ENCODE measurements around the gene PFDN4. TPM values are rescaled to one million over a fixed set of nuclear protein-coding genes. Genes with fewer than 3 reads are reported as not detected.
A peak's percentile ranks its signal among the peaks of the same experiment; 100 is the strongest.
"Not testable (repeated sequence)": the region's sequence is repeated elsewhere in the genome, so short reads cannot be mapped to it uniquely, and the experiment has no call there.

PFDN4 gene
- polyA plus RNA-seq, 3 donors: 69.8 to 75.0 (median 73.9) TPM

DNA sequence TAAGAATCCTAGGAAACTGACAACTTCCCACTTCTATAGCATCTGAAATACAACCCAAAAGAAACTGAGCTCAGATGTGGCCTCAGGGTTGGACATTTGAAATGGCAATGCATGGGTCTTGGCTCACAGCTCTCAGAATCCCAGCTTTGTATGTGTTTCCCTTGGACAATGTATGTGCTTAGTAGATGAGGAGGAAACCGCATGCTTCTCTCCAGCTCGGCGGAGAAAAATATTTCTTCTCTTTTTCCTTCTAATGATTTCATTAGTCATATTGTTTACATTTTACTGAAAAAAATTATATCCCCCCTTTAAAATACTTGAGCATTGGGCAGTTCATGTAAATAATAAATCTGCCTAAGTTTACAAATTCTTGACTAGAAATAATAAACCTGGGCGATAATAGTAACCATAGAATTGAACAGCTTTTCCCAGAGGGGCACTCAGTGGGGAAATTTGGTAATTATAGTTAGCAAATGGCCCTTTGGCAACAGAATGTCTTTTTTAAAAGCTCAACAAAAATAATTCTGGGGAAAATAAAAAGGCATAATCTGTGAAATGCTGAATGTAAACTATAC is 55.3 kb downstream of the PFDN4 start:
- DNase-seq (ENCODE audit: low read depth in 3 of 3, low spot score in 2 of 3): no peak

DNA sequence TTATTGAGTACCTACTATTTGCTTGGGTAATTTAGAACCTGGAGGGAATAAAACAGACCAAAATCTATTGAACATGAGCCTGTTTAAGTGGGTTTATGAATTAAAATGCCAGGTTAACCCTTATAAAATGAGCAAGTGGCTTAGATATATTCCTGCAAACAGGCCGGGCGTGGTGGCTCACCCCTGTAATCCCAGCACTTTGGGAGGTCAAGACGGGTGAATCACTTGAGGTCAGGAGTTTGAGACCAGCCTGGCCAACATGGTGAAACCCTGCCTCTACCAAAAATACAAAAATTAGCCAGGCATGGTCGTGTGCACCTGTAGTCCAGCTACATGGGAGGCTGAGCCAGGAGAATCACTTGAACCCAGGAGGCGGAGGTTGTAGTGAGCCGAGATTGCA is 57.9 kb downstream of the PFDN4 start:
- not testable (repeated sequence) for DNase-seq (ENCODE audit: low read depth in 3 of 3, low spot score in 2 of 3)

DNA sequence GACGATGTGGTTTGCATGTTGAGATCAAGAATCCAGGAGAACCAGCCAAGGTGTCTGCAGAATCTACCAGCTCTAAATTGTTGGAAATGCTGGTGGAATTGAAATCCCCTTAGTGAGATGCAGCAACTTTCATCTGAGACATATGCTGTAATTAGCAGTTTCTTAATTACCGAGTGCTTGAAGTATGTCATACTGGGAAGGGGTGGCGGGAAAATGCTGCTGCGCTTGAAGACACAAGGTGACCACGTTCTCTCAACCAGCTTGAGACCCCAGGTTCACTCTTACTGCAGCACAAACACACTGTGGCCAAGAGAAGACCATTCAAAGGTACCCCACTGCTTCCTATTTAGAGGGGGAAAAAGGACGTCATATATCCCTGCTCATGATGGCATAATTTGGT is 59.0 kb downstream of the PFDN4 start:
- no peak for DNase-seq (ENCODE audit: low read depth in 3 of 3, low spot score in 2 of 3)

DNA sequence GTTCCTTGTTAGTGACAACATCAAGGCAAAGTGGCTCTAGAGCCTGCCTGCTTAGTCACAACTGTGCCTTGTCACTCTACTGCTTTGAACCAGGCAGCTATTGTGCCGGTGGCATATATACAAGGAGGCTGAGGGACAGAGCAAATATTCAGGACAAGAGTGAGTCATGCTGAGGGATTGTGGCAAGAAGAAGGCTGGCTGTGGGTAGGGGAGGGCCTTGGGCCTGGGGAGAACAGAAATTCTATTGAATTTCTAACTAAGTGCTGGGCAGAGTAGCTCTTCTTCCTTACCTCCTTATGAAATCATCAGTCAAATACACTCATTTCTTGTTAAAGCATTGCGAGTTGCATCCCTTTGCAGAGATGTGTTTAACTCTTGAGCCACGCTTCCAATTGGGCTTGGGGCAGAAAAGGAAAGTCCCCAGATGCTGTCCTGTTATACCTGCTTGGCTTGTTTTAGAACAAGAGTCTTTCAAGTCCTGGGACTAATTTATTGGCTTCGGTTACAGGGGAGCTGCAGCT is 59.7 kb downstream of the PFDN4 start:
- DNase-seq (ENCODE audit: low read depth in 3 of 3, low spot score in 2 of 3): peak in 1 of 3 donors; percentile 6

DNA sequence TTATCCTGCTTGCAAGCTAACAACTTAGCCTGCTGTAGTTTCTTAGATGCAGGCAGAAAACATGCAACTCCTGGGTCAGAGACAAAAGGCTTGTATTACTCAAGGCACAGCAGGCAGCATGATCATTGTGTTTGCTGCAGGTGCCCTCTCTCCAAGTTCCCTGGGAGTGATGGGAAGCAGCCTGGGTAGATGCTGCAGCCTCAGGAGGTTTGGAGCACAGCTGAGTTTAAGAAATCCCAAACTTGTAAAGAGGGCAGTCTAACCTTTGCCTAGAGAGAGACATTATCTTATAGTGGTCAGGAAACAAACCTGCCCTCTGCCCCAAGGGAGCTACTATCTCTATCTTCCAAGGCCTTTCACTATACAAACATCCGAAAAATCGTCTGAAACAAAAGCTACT is 61.1 kb downstream of the PFDN4 start:
- no peak for DNase-seq (ENCODE audit: low read depth in 3 of 3, low spot score in 2 of 3)

Other genes with a start within 250 kb of the PFDN4 start
- gene BCAS1, start 137.5 kb upstream of the PFDN4 start, polyA plus RNA-seq (ENCODE audit: insufficient read length in 3 of 3): 1 to 10 TPM; 2.1 to 3.3 (median 3.3) TPM
- gene CYP24A1, start 34.1 kb upstream of the PFDN4 start, polyA plus RNA-seq (ENCODE audit: insufficient read length in 3 of 3): 1 to 10 TPM; 2.0 to 3.7 (median 2.1) TPM